GM20000 (cell line): Measurements from ENCODE around the gene KIF5A.
A peak's percentile ranks its signal among the peaks of the same experiment; 100 is the strongest.

Experiments
- DNase-seq: peaks from one replicate; pipeline ENCODE4 v3.0.0; 2012; ENCODE audit warnings: low spot score
- TF ChIP-seq, protein P1 (sequence below): IDR thresholded peaks from 2 replicates; pipeline ENCODE4 v1.5.1; 2012; ENCODE audit warnings: mild to moderate bottlenecking, control low read depth; ENCODE audit errors: extremely low read depth, missing control alignments

KIF5A gene

GRCh38 chr12:57579677-57580465 lies 30.0 kb downstream of the KIF5A start:
- DNase-seq, result no peak
- TF ChIP-seq, protein P1, sequence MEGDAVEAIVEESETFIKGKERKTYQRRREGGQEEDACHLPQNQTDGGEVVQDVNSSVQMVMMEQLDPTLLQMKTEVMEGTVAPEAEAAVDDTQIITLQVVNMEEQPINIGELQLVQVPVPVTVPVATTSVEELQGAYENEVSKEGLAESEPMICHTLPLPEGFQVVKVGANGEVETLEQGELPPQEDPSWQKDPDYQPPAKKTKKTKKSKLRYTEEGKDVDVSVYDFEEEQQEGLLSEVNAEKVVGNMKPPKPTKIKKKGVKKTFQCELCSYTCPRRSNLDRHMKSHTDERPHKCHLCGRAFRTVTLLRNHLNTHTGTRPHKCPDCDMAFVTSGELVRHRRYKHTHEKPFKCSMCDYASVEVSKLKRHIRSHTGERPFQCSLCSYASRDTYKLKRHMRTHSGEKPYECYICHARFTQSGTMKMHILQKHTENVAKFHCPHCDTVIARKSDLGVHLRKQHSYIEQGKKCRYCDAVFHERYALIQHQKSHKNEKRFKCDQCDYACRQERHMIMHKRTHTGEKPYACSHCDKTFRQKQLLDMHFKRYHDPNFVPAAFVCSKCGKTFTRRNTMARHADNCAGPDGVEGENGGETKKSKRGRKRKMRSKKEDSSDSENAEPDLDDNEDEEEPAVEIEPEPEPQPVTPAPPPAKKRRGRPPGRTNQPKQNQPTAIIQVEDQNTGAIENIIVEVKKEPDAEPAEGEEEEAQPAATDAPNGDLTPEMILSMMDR, result no peak

DNA sequence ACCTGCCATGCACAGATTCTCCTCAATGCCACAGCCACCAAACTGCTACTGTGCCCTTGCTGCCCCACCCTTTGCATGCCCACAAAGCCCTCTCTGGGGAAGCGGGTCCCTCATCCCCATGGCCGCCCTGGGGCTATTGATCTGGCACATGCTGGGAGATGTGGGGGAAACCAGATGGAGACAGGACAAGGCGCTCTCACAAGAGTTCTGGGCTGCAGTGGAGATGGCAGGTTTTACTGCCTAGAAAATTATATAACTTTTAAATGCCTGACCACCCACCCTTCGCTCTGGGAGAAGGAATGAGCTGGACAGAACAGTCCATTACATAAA lies 30.6 kb downstream of the KIF5A start:
- no peak for DNase-seq
- TF ChIP-seq, protein P1, result no peak

DNA sequence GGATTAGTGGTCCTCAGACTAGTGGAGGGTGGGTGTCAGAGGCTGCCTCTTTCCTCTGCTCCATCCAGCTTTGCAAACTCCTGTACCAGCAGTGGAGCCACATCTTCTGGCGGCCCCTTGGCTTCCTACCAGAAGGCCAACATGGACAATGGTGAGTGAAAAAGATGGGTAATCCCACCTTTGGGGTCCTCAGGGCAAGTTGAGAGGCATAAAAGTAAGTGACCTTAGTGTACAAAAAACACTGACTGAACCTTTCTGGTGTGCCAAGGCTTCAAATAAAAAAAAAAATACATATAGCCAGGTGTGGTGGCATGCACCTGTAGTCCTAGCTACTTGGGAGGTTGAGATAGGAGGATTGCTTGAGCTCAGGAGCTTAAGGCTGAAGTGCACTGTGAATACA lies 32.0 kb downstream of the KIF5A start:
- DNase-seq, result no peak
- TF ChIP-seq, protein P1, result no peak

DNA sequence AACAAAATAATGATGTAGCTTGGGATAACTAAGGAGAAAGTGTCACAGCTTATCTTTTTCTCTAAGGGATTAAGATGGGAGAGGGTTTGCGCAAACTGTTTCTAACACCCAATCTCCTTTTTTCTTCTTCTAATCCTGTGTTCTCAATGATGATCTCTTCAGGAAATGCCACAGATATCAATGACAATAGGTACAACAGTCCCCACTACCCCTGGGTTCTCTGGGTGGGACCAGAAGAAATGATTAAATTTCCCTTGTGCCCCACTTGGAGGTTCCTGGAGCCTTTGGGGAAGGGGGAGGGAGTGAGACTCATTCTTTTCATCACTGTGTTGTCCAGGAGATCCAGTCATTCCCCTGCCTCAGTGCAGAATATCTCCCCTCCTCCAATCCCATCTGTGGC lies 32.6 kb downstream of the KIF5A start:
- TF ChIP-seq, protein P1, result no peak
- no peak for DNase-seq

- TF ChIP-seq, protein P1, result peak; percentile 75
- DNase-seq, result peak; percentile 89
These were observed 33.4 kb downstream of the KIF5A start for GRCh38 chr12:57583008-57583831.

DNA sequence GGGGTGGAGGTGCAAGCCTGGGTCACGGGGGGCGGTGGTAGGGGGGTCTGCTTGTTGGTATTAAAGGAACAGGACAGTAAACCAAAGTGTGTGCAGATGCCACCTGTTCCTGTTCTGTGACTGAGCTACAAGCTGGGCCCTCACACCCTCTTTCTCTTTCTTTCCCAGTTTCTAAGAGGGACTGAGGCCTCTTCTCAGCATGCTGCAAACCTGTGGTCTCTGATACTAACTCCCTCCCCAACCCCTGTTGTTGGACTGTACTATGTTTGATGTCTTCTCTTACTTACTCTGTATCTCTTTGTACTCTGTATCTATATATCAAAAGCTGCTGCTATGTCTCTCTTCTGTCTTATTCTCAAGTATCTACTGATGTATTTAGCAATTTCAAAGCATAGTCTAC lies 34.2 kb downstream of the KIF5A start:
- no peak for DNase-seq
- TF ChIP-seq, protein P1, result no peak

DNA sequence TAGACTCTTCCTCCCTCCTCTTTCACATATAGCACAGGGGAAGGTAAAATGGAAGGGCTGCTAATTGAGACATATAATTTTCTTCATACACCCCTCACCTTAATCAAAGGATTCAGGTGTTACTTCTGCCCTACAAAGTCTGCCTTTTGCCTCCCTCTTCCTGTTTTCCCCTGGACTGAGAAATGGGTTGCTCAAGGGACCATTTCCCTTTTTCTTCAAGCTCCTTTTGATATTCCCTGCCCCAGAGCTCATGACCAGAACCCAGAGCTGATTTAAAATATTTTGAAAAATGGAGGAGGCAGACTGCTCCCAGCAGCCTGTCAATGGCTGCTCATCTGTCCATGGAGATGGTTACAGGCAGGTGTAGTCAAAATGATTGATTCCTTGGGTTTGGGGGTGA lies 34.8 kb downstream of the KIF5A start:
- DNase-seq, result no peak
- TF ChIP-seq, protein P1, result no peak
